Aorta (tissue), 5 donors: ENCODE data around the gene APBA1. TPM values are rescaled to one million over a fixed set of nuclear protein-coding genes. Genes with fewer than 3 reads are reported as not detected.

Source experiments
- ATAC-seq: fragments of 200-7000 bp; cut with Tn5 transposase; one replicate; pipeline ENCODE4 v1.9.1; 2022; ENCODE audit warnings: moderate library complexity; ENCODE audit not compliant: low FRiP score
- DNase-seq, 2 donors: peaks; one replicate each; pipeline ENCODE4 v3.0.0-alpha.2; 2020
- H3K27ac ChIP-seq, 2 donors: one replicate each; pipeline ENCODE4 v1.5.1; 2013; ENCODE audit warnings: low read length in 2 of 2, mild to moderate bottlenecking in 2 of 2, moderate library complexity in 2 of 2, control low read depth in 1 of 2, inconsistent platforms in 1 of 2, low read depth in 1 of 2
- H3K27me3 ChIP-seq, 2 donors: one replicate each; pipeline ENCODE4 v1.6.1; 2013; ENCODE audit warnings: control low read depth in 1 of 2, low read length in 1 of 2, mild to moderate bottlenecking in 1 of 2, moderate library complexity in 1 of 2; ENCODE audit not compliant: insufficient read depth in 2 of 2, control insufficient read depth in 1 of 2
- H3K36me3 ChIP-seq, 2 donors: one replicate each; pipeline ENCODE4 v1.6.1; 2013; ENCODE audit warnings: control low read depth in 1 of 2, low read length in 1 of 2, mild to moderate bottlenecking in 1 of 2; ENCODE audit not compliant: insufficient read depth in 2 of 2, control insufficient read depth in 1 of 2
- H3K4me1 ChIP-seq, 2 donors: one replicate each; pipeline ENCODE4 v1.6.1; 2013; ENCODE audit warnings: low read length in 2 of 2, control low read depth in 1 of 2, mild to moderate bottlenecking in 1 of 2, moderate library complexity in 1 of 2; ENCODE audit not compliant: insufficient read depth in 2 of 2, control insufficient read depth in 1 of 2
- H3K4me3 ChIP-seq, 2 donors: one replicate each; pipeline ENCODE4 v1.5.1; 2013; ENCODE audit warnings: low read length in 2 of 2, control low read depth in 1 of 2, mild to moderate bottlenecking in 1 of 2
- H3K9me3 ChIP-seq: one replicate; pipeline ENCODE4 v1.6.1; 2013; ENCODE audit warnings: mild to moderate bottlenecking, low read length; ENCODE audit not compliant: control insufficient read depth
- WGBS, 2 donors: extraction: QIAGEN DNeasy Blood & Tissue Kit; methylation state at CpG; one replicate each; pipeline ENCODE4 v1.1.7; 2013; 5-methylcytosine and 5-hydroxymethylcytosine counted together
- intact Hi-C, 2 donors: fragments of 100-400 bp; cut with DNase I; formaldehyde crosslinking; loops; one replicate each; pipeline versions ENCODE4 v1.14.2 to v1.15.0; 2022
- polyA plus RNA-seq, 2 donors: library from polyadenylated mRNA; stranded (reverse); fragments of 200-250 nt; gene quantifications; one replicate each; pipeline ENCODE4 v1.2.3, GENCODE V29; 2013
- total RNA-seq, 2 donors: library from RNA; stranded (reverse); fragmentation: NEBNext Ultra II Directional; extraction: Animal tissue kit (Norgen Biotek cat#: 25700); gene quantifications; one replicate each; pipeline ENCODE4 v1.2.1, GENCODE V29; 2021
- donor health status: healthy with polysubstance abuse.
- donor health status: Bipolar disorder and iron deficiency.
- donor health status: DM: no; HTN: no; CAD: no.
- donor health status: DM: no; HTN: no; CAD: no.
- donor health status: DM: yes; HTN: yes; CAD: no.

The APBA1 gene
- total and polyA plus RNA-seq, 4 donors: 1.9 to 12.6 (median 7.9) TPM

GRCh38 chr9:69548681-69549080, 123.5 kb downstream of the APBA1 start:
- Histone ChIP-seq H3K4me3 (no peak overlapping the region), H3K9me3 (peaks cover 2% of the 10 kb centered on the region), H3K36me3 (no peaks in the 10 kb centered on the region), H3K27ac (no peak overlapping the region), H3K4me1 (peaks cover 0 to 1% of the 10 kb centered on the region in 2 donors), H3K27me3 (no peaks in the 10 kb centered on the region)
- ATAC-seq (no peak), DNase-seq (no peak)
- intact Hi-C loops: loop anchor here (5.0 kb wide), 1 partner anchor 126 kb away; no protein-coding TSS in a partner anchor
- WGBS, 2 donors: 90 to 93% methylated on average over 3 of the region's 3 CpGs

DNA sequence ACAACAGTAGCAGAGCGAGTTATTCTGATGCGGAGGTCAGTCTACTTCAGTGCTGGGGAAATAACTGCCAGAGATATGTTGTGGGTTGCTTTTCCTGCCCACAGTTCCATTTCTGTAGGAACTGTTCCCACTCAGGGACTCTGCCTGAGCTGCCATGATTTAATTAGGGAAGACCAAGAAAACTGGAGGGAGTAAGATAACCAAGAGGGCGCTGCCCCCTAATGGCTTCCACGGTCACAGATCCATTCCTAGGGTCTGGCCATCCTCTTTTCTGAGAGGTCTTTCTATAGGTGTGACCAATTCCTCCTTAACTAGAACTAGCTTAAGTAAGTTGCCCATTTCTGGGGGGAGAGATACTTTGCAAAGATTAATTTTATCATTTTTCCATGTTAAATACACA, 125.9 kb downstream of the APBA1 start:
- 73 to 84% methylated on average over 4 of the region's 4 CpGs for WGBS, 2 donors
- DNase-seq (no peak), ATAC-seq (no peak)
- Histone ChIP-seq H3K4me1 (peaks cover 0 to 1% of the 10 kb centered on the region in 2 donors), H3K4me3 (no peak overlapping the region), H3K27ac (no peak overlapping the region), H3K9me3 (peaks cover 2% of the 10 kb centered on the region), H3K27me3 (no peaks in the 10 kb centered on the region), H3K36me3 (no peaks in the 10 kb centered on the region)
- intact Hi-C loops: loop anchor here (5.0 kb wide), 1 partner anchor 124 kb away; no protein-coding TSS in a partner anchor

DNA sequence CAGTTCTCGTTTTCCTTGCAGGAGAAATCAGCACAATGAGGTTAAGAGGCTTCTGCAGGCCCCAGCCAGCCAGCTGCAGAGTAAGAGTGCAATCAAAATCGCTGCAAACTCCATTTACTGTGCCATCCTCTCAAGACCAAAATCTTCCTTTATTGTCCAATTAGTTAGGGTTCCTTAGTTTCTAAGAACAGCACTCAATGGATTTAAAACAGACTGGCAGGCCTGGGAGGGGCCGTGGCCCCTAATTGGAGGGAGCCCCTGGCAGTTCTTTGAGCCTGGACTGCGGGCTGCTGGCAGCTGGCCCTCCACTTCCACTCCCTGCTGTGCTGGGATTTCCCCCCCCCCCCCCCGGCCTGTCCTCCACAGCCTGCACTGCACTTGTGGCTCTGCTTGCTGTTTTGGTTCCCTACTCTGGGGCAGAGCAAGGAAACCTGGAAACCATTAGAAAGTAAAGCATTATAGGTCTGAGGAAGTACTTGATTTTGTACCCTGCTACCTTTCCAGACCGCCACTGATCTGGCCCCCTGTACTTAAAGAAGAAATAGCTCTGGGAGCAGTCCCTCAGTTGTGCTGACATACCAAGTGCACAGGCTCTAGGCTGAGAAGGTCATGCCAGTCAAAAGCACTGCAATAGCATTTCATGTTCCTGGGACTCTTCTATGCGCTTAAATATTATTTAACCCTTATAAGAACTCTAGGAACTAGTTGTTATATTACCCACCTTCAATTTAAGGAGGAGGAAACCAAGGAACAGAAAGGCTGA, 129.0 kb downstream of the APBA1 start:
- H3K9me3 ChIP-seq: peaks cover 2% of the 10 kb centered on the region
- no peaks in the 10 kb centered on the region for H3K27me3 ChIP-seq
- H3K4me3 ChIP-seq: no peak overlapping the region
- intact Hi-C loops: no loop called here
- DNase-seq (no peak), ATAC-seq (no peak)
- H3K36me3 ChIP-seq: no peaks in the 10 kb centered on the region
- no peaks in the 10 kb centered on the region for H3K4me1 ChIP-seq
- 37% methylated on average over 7 of the region's 7 CpGs for WGBS, 2 donors
- no peak overlapping the region for H3K27ac ChIP-seq

DNA sequence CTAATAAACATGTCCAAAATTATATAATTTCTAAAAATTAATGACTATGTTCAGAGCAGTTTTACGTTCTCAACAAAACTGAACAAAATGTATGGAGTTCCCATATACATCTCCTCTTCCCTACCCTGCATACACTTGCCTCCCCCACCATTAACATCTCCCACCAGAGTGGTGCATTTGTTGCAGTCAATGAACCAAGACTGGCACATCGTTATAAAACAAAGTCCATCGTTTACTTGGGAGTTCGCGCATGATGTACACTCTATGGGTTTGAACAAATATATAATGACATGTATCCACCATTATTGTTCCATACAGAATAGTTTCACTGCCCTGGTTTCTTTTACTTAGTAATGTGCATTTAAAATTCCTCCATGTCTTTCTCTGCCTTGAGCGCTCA, 130.1 kb downstream of the APBA1 start:
- ATAC-seq: no peak
- 96 to 97% methylated on average over 6 of the region's 6 CpGs for WGBS, 2 donors
- H3K4me3 ChIP-seq: no peak overlapping the region
- intact Hi-C loops: no loop called here
- no peaks in the 10 kb centered on the region for H3K4me1 ChIP-seq
- no peaks in the 10 kb centered on the region for H3K36me3 ChIP-seq
- H3K27me3 ChIP-seq: no peaks in the 10 kb centered on the region
- no peaks in the 10 kb centered on the region for H3K9me3 ChIP-seq
- DNase-seq: no peak
- no peak overlapping the region for H3K27ac ChIP-seq

GRCh38 chr9:69535911-69536310, 136.3 kb downstream of the APBA1 start:
- H3K27ac ChIP-seq: no peak overlapping the region
- 67 to 69% methylated on average over 1 of the region's 1 CpG for WGBS, 2 donors
- no peak for ATAC-seq
- H3K9me3 ChIP-seq: no peaks in the 10 kb centered on the region
- no peak for DNase-seq
- H3K4me1 ChIP-seq: no peaks in the 10 kb centered on the region
- H3K27me3 ChIP-seq: no peaks in the 10 kb centered on the region
- no peaks in the 10 kb centered on the region for H3K36me3 ChIP-seq
- intact Hi-C loops: loop anchor here in 1 of 2 donors (10.0 kb wide), 1 partner anchor 79 kb away; no protein-coding TSS in a partner anchor
- no peak overlapping the region for H3K4me3 ChIP-seq

GRCh38 chr9:69535286-69535832, 136.8 kb downstream of the APBA1 start:
- Histone ChIP-seq H3K36me3 (no peaks in the 10 kb centered on the region), H3K27ac (no peak overlapping the region), H3K9me3 (no peaks in the 10 kb centered on the region), H3K4me1 (no peaks in the 10 kb centered on the region), H3K4me3 (no peak overlapping the region), H3K27me3 (no peaks in the 10 kb centered on the region)
- 92 to 96% methylated on average over 1 of the region's 1 CpG for WGBS, 2 donors
- intact Hi-C loops: loop anchor here in 1 of 2 donors (10.0 kb wide), 1 partner anchor 79 kb away; no protein-coding TSS in a partner anchor
- DNase-seq (no peak), ATAC-seq (no peak)

GRCh38 chr9:69532396-69532795, 139.8 kb downstream of the APBA1 start:
- Histone ChIP-seq H3K27ac (no peak overlapping the region), H3K4me3 (no peak overlapping the region), H3K36me3 (no peaks in the 10 kb centered on the region), H3K27me3 (no peaks in the 10 kb centered on the region), H3K4me1 (no peaks in the 10 kb centered on the region), H3K9me3 (no peaks in the 10 kb centered on the region)
- intact Hi-C loops: loop anchor here in 1 of 2 donors (10.0 kb wide), 1 partner anchor 82 kb away; no protein-coding TSS in a partner anchor
- no peak for ATAC-seq
- 80 to 81% methylated on average over 4 of the region's 4 CpGs for WGBS, 2 donors
- no peak for DNase-seq

DNA sequence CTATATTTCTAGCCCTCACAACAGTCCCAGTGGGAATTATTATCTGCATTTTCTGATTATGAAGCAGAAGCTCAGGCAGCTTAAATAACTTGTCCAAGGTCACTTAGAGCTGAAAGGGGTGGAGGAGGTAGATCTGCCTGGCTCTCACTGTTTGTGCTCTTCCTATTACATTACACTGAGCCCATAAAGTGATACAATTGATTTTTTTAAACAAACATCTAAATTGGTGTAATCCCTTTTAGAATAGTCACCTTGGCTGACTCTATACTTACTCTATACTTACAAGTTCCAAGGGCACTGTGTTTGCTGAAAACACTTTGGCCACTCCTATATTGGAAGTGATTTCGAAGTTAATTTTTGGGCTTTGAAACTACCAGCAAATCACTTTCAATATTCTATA, 144.7 kb downstream of the APBA1 start:
- DNase-seq: no peak
- Histone ChIP-seq H3K4me1 (no peaks in the 10 kb centered on the region), H3K27me3 (no peaks in the 10 kb centered on the region), H3K27ac (no peak overlapping the region), H3K4me3 (no peak overlapping the region), H3K36me3 (no peaks in the 10 kb centered on the region), H3K9me3 (no peaks in the 10 kb centered on the region)
- 97 to 100% methylated on average over 1 of the region's 1 CpG for WGBS, 2 donors
- intact Hi-C loops: no loop called here
- ATAC-seq: no peak

DNA sequence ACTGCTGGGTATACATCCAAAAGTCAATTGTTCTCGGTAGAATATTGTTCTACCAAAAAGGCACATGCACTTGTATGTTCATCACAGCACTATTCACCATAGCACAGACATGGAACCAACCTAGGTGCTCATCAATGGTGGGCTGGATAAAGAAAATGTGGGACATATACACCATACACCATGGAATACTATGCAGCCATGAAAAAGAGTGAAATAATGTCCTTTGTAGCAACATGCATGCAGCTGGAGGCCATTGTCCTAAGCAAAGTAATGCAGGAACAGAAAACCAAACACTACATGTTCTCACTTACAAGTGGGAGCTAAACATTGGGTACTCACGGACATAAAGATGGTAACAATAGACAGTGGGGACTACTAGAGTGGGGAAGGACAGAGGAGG, 145.5 kb downstream of the APBA1 start:
- DNase-seq (no peak), ATAC-seq (no peak)
- Histone ChIP-seq H3K27ac (no peak overlapping the region), H3K4me3 (no peak overlapping the region), H3K36me3 (no peaks in the 10 kb centered on the region), H3K9me3 (no peaks in the 10 kb centered on the region), H3K27me3 (no peaks in the 10 kb centered on the region), H3K4me1 (no peaks in the 10 kb centered on the region)
- intact Hi-C loops: no loop called here
- 95 to 99% methylated on average over 2 of the region's 2 CpGs for WGBS, 2 donors
